Kasumi-1 (cell line): ENCODE data around the gene CCNL2.
"Not testable (repeated sequence)": the region's sequence is repeated elsewhere in the genome, so short reads cannot be mapped to it uniquely, and the experiment has no call there.

ENCODE experiments used
- DNase-seq, 2 experiments: peaks; one replicate each; lab custom pipeline; 2025; lab: John Stamatoyannopoulos, UW

The CCNL2 gene

DNA sequence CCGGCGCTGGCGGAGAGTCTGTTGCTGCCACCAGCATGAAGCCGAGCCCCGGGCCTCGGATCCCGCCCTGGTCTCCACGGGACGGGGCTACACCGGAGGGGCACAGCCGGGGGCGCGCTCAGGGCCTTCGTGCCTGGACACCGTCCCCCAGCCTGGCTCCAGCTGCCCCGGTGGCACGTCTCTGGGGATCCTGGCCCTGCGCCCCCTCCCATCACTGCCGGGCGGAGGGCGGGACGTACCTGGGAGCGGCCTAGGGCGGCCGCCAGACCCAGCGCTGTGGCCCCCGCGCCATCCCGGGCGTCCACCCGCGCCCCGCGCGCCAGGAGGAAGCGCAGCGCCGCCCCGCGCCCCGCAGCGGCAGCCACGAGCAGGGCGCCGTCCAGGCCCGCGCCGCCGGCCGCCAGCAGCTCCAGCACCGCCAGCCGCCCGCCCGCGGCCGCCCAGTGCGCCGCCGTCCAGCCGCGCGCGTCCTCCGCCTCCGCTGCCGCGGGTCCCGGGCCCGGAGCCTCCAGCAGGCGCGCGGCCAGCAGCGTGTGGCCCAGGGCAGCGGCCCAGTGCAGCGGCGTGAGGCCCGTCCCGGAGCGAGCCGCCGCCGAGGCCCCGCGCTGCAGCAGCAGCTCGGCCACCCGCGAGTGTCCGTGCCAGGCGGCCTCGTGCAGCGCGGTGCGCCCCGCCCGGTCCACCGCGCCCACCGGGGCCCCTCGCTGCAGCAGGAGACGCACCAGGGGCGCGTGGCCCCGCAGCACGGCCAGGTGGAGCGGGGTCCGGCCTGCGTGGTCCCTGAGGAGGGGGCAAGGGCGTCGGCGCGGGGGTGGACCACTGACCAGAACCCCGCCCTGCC lies 20.9 kb upstream of the CCNL2 start:
- no peak for DNase-seq

DNA sequence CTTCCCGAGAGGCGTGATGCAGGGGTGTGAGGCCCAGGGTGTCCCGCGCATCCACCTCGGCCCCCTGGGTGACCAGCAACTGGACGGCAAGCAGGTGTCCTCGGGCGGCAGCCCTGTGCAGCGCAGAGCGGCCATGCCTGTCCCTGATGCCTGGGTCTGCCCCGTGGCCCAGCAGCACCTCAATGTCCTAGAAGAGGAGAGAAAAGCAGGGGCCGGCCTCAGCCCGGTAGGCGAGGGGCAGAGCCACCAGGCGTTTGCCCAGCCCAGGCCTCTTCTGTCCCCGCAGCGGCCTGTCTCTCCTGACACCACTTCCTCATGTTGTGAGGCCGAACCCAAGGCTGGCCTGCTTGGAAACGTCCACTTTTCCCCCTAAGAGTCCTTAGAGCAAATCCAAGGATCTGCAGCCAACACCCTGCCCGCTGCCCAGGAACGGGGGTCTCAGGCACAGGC lies 20.3 kb upstream of the CCNL2 start:
- DNase-seq: no peak

DNA sequence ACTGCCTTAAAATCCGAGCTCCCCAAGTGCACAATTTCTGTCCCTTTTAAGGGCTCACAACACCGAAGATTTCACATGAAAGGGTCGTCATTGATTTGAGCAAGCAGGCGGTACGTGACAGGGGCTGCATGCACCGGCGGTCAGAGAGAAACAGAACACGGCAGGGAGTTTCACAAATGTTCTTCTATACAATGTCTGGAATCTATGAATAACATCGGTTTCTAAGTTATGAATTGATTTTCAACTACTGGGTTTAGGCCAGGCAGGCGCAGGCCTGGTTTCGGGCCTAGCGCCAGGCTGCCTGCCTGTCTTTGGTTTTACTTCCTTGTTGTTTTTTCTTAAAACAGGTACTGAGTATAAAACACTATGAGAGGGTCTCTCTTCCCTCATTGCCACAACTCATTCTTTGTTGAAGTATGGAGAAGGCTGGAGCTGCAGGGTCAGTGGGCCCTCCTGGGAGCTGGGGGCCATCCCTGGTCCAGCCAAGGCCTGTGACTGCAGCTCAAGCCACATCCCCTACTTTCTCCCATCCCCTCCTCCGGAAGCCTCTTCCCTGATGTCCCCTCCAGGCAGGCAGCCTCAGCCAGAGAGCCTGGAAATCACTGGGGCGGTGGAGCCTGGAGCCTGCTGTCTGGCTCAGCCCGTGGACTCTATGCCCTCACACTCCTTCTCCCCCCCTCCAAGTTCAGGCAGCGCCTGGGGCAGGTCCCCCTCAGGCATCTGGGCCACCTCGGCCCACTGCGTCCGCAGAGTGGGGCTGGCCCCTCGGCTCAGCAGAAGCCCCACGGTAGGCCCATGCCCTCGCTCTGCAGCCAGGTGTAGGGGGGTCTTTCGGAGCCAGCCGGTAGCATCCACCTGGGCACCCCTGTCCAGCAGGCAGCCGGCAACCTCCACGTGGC lies 19.6 kb upstream of the CCNL2 start:
- DNase-seq: no peak

DNA sequence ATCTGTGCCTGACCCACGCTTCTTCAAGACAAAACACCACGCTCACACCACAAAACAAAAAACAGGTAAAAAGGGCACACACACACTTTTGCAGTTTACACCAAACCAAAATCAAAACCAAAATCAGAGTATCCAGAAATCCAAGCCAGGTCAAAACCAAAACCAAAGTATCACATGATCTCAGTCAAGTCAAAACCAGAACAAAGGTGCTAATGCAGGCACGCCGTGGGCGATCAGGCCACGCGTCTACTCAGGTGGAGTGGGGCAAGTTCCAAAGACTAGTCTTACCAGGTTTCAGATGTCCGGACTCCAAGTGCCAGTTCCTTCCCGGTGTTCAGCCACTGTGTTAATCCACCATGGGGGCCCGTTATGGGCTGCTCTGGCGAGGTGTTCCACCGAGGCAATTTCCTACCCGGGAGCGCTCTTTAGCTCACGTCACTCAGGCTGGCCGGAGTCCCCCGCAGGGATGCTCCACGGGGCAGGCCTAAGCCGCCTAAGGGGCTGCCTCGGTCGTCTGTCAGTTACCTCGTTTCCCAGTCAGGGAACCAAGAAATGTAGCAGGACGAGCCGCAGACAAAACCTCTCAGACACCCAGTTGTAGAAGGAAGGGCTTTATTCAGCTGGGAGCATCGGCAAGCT lies 18.8 kb upstream of the CCNL2 start:
- DNase-seq: not testable (repeated sequence)

DNA sequence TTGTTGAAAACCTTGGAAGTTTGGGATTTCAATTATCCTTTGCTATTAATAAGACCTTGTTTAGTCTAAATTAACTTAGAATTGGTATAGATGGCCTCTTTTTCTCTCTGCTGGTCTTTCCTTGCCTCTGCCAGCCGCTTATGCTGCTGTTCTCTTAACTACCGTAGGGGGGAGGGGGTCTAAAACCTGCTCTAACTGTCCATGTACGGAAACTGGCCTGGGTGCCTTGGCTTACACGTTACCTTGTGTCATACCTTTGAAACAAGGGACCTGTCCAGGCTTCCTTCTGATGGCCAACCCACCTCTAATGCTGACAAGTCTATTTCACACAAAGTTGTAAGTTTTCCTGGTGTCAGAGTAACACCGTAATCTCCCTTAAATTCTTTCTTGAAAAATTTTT lies 18.3 kb upstream of the CCNL2 start:
- DNase-seq: not testable (repeated sequence)

GRCh38 chr1:1415751-1416150 lies 16.6 kb upstream of the CCNL2 start:
- DNase-seq: no peak

DNA sequence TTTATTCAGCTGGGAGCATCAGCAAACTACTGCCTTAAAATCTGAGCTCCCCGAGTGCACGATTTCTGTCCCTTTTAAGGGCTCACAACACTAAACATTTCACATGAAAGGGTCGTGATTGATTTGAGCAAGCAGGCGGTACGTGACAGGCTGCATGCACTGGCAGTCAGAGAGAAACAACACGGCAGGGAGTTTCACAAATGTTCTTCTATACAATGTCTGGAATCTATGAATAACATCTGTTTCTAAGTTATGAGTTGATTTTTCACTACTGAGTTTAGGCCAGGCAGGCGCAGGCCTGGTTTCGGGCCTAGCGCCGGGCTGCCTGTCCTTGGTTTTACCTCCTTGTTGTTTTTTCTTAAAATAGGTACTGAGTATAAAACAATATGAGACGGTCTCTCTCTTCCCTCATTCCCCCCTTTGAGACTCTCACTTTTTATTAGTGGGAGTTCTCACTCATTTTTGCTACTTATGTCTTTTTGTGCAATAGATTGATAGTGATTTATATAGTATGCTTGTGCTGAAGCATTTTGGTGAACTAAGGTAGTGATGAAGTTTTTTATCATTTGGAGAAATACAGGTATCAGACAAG lies 13.3 kb upstream of the CCNL2 start:
- DNase-seq: not testable (repeated sequence)

GRCh38 chr1:1411626-1412025 lies 12.5 kb upstream of the CCNL2 start:
- DNase-seq: no peak

GRCh38 chr1:1410238-1410637 lies 11.1 kb upstream of the CCNL2 start:
- DNase-seq: not testable (repeated sequence)

- no peak for DNase-seq
Observed at GRCh38 chr1:1407636-1408318, 8.6 kb upstream of the CCNL2 start.

GRCh38 chr1:1406821-1407635 lies 7.9 kb upstream of the CCNL2 start, which contains the start of gene MRPL20:
Gene MRPL20 (minus strand): TSS chr1:1407293. CDS start chr1:1407217, 76 bp downstream.
- DNase-seq: peak; percentile 86 to 89

GRCh38 chr1:1406101-1406820 lies 7.1 kb upstream of the CCNL2 start:
- DNase-seq: no peak

DNA sequence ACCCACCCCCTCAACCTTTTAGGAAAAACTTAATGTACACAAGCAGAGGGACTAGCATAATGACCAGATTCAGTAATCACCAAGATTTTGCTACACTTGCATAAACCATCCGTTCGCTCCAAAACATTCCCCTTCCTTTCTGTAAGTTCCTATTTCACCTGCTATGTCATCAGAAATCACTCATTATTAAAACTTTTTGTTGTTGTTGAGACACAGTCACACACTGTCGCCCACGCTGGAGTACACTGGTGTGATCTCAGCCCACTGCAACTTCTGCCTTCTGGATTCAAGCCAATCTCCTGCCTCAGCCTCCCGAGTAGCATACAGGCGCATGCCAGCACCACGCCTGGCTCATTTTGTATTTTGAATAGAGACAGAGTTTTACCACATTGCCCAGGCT lies 4.5 kb upstream of the CCNL2 start:
- DNase-seq: no peak

GRCh38 chr1:1402901-1403392 lies 3.8 kb upstream of the CCNL2 start:
- DNase-seq: not testable (repeated sequence)

DNA sequence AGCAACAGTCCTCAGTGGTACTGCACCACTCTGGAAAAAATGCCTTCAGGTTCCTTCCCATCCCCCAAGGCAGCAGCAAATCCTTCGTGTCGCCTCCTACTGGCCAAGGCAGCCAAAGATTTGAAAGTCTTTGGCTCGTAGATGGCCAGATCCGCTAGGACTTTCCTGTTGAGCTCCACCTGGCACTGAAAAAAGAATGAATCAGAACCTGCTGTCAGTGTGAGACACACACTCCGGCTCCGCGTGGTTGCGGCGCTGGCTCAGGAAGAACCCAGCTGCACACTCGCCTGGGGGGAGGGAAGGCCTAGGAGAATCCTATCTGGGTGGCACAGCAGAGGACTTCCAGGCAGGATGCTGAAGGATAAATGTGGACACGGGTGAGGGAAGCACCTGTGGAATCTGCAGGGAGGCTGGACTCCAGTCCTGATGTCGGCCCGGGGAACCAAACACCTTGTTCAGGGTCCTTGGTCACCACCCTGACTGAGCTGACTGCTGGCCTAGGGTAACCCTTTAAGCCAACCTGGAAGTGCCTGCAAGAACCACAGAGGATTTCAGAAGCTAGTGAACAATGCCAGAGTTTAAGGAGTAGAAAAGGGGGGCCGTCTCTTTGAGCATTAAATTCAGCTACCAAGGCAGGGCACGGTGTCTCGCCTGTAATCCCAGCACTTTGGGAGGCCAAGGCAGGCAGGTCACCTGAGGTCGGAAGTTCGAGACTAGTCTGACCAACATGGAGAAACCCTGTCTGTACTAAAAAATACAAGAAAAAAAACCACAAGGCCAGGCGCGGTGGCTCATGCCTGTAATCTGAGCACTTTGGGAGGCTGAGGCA lies 3.2 kb upstream of the CCNL2 start:
- peak; percentile 35 to 59 for DNase-seq

- DNase-seq: no peak
Observed at GRCh38 chr1:1401457-1402010, 2.4 kb upstream of the CCNL2 start.

DNA sequence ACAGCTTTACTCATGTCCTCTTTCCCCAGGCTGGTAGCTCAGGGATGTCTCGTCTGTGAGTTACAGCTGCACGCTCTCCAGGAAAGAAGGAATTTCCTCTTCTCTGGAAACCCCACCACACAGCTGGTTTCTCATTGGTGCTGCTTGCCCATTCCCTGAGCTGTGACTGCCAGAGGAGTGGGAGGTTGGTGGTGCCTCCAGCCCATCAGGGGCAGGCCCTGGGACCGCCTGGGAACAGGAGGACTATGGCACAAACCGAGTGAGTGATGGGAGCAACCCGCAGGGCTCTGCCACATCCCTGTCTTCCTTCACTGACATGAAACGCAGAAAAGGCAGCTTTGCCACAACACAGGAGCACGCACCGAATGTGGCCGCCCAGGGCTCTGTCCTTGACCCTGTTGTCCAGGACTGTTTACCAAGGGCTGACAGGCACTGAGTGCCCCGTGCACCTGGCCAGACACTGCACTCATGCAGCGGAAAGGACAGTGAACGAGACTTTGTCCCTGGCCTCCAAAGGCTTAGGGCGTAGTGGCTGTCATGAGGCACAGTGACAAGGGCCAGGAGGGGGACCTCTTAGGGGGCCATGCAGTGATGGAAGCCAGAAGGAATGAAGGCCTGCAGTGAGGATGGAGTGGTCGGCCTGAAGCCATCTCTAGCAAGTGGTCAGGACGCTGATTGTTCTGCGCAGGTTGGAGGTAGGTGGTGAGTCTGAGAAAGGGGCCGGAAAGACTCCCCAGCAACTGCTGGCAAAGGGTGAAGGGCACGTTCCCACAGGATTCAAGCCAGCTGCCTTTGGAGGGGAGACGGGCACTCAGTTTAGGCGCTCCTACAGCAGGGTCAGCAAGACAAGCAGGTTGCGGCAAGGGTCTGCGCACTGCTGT lies 1.7 kb upstream of the CCNL2 start:
- no peak for DNase-seq
